HCT116 (cell line): ENCODE data around the gene TMEFF2.

ENCODE experiments used
- RAD21 ChIP-seq: IDR thresholded peaks from 2 replicates; pipeline ENCODE4 v1.6.1; 2012; ENCODE audit warnings: low read depth, mild to moderate bottlenecking
- SIN3A ChIP-seq: IDR thresholded peaks from 2 replicates; pipeline ENCODE4 v1.6.1; 2012; ENCODE audit warnings: low read depth
- ZNF274 ChIP-seq: fragments of 200-500 bp; sonication (Bioruptor generic); IDR thresholded peaks from 2 replicates; pipeline ENCODE4 v1.6.1; 2014; ENCODE audit warnings: mild to moderate bottlenecking, low read depth, low read length, inconsistent platforms
- TF ChIP-seq, protein P1 (sequence below), 3 experiments: fragments of 200-600 bp in 1 of 3; sonication (generic) in 1 of 3; IDR thresholded peaks in 2 of 3; conservative IDR thresholded peaks in 1 of 3; 2 replicates each; pipeline ENCODE4 v1.5.1; 2012 to 2017; ENCODE audit warnings: low read depth in 2 of 3, low read length in 2 of 3, antibody characterized with exemption in 1 of 3, borderline replicate concordance in 1 of 3, control low read depth in 1 of 3, mild to moderate bottlenecking in 1 of 3, mixed read lengths in 1 of 3, mixed run types in 1 of 3, moderate library complexity in 1 of 3; ENCODE audit not compliant: insufficient read depth in 1 of 3
- TF ChIP-seq, protein P2 (sequence below): IDR thresholded peaks from 2 replicates; pipeline ENCODE4 v1.6.1; 2012; ENCODE audit warnings: low read depth

DNA sequence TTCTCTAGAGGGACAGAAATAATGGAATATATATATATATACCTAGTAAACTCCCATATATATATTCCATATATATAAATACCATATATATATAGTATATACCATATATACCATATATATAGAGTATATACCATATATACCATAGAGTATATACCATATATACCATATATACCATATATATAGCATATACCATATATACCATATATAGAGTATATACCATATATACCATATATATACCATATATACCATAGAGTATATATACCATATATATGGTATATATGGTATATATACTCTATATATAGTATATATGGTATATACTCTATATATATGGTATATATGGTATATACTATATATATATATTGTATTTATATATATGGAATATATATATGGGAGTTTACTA lies 285.9 kb downstream of the TMEFF2 start:
- TF ChIP-seq RAD21 (no peak), SIN3A (no peak), ZNF274 (no peak)
- TF ChIP-seq, protein P1, sequence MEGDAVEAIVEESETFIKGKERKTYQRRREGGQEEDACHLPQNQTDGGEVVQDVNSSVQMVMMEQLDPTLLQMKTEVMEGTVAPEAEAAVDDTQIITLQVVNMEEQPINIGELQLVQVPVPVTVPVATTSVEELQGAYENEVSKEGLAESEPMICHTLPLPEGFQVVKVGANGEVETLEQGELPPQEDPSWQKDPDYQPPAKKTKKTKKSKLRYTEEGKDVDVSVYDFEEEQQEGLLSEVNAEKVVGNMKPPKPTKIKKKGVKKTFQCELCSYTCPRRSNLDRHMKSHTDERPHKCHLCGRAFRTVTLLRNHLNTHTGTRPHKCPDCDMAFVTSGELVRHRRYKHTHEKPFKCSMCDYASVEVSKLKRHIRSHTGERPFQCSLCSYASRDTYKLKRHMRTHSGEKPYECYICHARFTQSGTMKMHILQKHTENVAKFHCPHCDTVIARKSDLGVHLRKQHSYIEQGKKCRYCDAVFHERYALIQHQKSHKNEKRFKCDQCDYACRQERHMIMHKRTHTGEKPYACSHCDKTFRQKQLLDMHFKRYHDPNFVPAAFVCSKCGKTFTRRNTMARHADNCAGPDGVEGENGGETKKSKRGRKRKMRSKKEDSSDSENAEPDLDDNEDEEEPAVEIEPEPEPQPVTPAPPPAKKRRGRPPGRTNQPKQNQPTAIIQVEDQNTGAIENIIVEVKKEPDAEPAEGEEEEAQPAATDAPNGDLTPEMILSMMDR (IDR thresholded peaks at IDR 0.05 in 2 of 3, conservative IDR thresholded peaks at IDR 0.05 in 1 of 3; ENCODE audit: borderline replicate concordance in 1 of 3, insufficient read depth in 1 of 3, low read depth in 2 of 3, low read length in 2 of 3) = no peak
- TF ChIP-seq, protein P2, sequence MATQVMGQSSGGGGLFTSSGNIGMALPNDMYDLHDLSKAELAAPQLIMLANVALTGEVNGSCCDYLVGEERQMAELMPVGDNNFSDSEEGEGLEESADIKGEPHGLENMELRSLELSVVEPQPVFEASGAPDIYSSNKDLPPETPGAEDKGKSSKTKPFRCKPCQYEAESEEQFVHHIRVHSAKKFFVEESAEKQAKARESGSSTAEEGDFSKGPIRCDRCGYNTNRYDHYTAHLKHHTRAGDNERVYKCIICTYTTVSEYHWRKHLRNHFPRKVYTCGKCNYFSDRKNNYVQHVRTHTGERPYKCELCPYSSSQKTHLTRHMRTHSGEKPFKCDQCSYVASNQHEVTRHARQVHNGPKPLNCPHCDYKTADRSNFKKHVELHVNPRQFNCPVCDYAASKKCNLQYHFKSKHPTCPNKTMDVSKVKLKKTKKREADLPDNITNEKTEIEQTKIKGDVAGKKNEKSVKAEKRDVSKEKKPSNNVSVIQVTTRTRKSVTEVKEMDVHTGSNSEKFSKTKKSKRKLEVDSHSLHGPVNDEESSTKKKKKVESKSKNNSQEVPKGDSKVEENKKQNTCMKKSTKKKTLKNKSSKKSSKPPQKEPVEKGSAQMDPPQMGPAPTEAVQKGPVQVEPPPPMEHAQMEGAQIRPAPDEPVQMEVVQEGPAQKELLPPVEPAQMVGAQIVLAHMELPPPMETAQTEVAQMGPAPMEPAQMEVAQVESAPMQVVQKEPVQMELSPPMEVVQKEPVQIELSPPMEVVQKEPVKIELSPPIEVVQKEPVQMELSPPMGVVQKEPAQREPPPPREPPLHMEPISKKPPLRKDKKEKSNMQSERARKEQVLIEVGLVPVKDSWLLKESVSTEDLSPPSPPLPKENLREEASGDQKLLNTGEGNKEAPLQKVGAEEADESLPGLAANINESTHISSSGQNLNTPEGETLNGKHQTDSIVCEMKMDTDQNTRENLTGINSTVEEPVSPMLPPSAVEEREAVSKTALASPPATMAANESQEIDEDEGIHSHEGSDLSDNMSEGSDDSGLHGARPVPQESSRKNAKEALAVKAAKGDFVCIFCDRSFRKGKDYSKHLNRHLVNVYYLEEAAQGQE = no peak
